GM21786 (cell line): Measurements from ENCODE around the gene RFFL.

Experiments used
- ATAC-seq: cut with Tn5 transposase; IDR thresholded peaks from one replicate; pipeline ENCODE4 v1.9.1; 2021; ENCODE audit not compliant: unreplicated experiment

RFFL gene

GRCh38 chr17:34979153-34979552, 84.4 kb downstream of the RFFL start:
- no peak for ATAC-seq

GRCh38 chr17:34974794-34975785, 88.4 kb downstream of the RFFL start:
- ATAC-seq: no peak

- no peak for ATAC-seq
These were observed 89.3 kb downstream of the RFFL start for GRCh38 chr17:34974179-34974578.

- peak; percentile 86 for ATAC-seq
These were observed 102.2 kb downstream of the RFFL start, which contains the start of the genes CCT6B and ZNF830 for GRCh38 chr17:34961093-34961911. Gene CCT6B (minus strand): TSS chr17:34961460. CDS start chr17:34961393, 67 bp downstream. Gene ZNF830 (plus strand): TSS chr17:34961540. CDS start chr17:34961567, 27 bp downstream.

- no peak for ATAC-seq
These were observed 105.1 kb downstream of the RFFL start for GRCh38 chr17:34958438-34958837.
